SK-N-SH (cell line): ENCODE results near the gene CDH4.

ENCODE experiments used
- EP300 ChIP-seq, 2 experiments: IDR thresholded peaks; 2 replicates each; pipeline versions ENCODE4 v1.4.0 to v1.6.1; 2012; ENCODE audit warnings: borderline replicate concordance in 1 of 2, low read depth in 1 of 2, low read length in 1 of 2
- JUND ChIP-seq: IDR thresholded peaks from 2 replicates; pipeline ENCODE4 v1.4.0; 2012
- MAX ChIP-seq: IDR thresholded peaks from 2 replicates; pipeline ENCODE4 v1.4.0; 2012; ENCODE audit warnings: low read depth
- TF ChIP-seq, protein P1 (sequence below): fragments of 200-600 bp; sonication (generic); IDR thresholded peaks from 2 replicates; pipeline ENCODE4 v1.6.1; 2017; ENCODE audit warnings: antibody characterized with exemption, mild to moderate bottlenecking, moderate library complexity

DNA sequence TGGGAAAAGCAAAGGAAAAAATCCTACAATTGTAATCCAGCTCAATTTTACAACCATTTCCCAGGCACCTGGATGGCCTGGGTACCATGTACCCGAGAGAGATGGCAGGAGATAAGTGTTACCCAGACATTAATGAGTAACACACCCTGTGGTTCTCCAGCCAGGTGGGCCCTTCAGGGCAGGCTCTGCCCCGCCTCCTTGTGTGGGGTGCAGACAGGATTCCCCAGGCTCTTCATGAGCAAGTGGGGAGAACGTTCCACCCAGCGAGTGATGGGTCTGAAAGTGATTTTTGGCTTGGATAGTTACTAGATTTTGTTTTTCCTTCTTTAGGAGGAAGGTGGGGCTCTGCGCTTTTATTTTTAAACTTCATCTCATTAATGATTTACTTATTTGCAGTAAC lies 569.7 kb downstream of the CDH4 start:
- TF ChIP-seq, protein P1, sequence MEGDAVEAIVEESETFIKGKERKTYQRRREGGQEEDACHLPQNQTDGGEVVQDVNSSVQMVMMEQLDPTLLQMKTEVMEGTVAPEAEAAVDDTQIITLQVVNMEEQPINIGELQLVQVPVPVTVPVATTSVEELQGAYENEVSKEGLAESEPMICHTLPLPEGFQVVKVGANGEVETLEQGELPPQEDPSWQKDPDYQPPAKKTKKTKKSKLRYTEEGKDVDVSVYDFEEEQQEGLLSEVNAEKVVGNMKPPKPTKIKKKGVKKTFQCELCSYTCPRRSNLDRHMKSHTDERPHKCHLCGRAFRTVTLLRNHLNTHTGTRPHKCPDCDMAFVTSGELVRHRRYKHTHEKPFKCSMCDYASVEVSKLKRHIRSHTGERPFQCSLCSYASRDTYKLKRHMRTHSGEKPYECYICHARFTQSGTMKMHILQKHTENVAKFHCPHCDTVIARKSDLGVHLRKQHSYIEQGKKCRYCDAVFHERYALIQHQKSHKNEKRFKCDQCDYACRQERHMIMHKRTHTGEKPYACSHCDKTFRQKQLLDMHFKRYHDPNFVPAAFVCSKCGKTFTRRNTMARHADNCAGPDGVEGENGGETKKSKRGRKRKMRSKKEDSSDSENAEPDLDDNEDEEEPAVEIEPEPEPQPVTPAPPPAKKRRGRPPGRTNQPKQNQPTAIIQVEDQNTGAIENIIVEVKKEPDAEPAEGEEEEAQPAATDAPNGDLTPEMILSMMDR, result no peak
- TF ChIP-seq EP300 (IDR thresholded peaks at IDR 0.05; ENCODE audit: borderline replicate concordance in 1 of 2, low read depth in 1 of 2, low read length in 1 of 2) (no peak), MAX (no peak), JUND (no peak)
